Erythroblast (primary cell): Measurements from ENCODE around the gene COL2A1.

Experiments
- DNase-seq, 2 experiments: peaks; one replicate each; lab custom pipeline; 2025; lab: John Stamatoyannopoulos, UW
- GATA1 ChIP-seq: IDR thresholded peaks from 2 replicates; pipeline ENCODE4 v1.6.1; 2011; ENCODE audit warnings: low read depth, mild to moderate bottlenecking, control low read depth, low read length, moderate library complexity
- POLR2A ChIP-seq: IDR thresholded peaks from 2 replicates; pipeline ENCODE4 v1.6.1; 2011; ENCODE audit warnings: mild to moderate bottlenecking, low read length

The COL2A1 gene

DNA sequence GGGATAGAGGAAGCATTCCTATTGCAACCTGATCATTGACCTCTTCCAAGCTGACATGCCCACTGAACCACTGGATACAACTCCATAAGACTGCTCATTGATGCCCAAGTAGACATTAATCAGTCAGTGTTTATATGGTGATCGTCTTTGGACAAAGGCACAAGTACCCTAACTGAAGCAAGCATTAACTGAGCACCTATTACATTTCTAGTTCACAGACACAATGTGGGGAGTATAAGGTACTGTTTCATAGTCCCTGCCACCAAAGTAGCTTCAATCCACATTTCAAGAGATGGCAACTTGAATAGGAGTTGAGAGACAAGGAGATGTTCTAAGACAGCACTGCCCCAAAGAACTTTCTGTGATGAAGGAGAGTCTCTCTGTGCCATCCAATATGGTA, 10.9 kb upstream of the COL2A1 start:
- no peak for TF ChIP-seq POLR2A
- no peak for TF ChIP-seq GATA1
- no peak for DNase-seq

DNA sequence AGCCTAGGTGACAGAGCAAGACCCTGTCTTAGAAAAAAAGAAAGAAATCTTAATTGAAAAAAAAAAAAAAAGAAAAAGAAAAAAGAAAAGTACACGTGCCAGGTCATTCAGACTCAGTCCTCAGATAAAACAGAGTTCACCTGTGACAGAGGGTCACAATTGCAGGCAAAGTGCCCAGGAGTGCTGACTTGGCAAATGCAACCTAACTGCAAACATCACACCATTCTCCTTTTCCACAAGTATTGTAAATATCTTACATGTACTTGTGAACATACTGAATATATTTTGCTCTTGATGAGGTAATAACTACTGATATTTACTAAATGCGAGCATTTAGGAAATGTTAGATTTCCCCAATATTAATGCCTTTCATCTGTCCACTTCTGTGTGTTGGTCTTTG, 9.0 kb upstream of the COL2A1 start:
- TF ChIP-seq POLR2A: no peak
- DNase-seq: no peak

DNA sequence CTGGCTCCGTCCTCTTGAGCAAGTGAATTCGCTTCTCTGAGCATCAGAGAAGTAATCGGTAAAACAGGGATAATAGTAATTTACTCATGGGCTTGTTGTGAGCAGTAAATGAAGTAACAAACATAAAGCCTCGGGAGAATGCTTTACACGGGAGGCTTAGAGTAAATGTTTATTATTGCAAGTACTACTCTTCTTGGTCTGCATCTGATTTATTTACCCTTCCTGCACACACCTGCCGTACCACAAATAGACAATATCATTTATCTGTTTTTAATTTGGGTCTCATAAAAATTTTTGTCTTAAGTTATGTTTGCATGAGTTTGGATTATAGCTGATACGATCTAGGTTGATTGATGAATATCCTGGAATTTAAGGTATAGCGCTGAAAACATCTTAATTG, 7.8 kb upstream of the COL2A1 start:
- no peak for DNase-seq
- TF ChIP-seq GATA1 (no peak), POLR2A (no peak)

DNA sequence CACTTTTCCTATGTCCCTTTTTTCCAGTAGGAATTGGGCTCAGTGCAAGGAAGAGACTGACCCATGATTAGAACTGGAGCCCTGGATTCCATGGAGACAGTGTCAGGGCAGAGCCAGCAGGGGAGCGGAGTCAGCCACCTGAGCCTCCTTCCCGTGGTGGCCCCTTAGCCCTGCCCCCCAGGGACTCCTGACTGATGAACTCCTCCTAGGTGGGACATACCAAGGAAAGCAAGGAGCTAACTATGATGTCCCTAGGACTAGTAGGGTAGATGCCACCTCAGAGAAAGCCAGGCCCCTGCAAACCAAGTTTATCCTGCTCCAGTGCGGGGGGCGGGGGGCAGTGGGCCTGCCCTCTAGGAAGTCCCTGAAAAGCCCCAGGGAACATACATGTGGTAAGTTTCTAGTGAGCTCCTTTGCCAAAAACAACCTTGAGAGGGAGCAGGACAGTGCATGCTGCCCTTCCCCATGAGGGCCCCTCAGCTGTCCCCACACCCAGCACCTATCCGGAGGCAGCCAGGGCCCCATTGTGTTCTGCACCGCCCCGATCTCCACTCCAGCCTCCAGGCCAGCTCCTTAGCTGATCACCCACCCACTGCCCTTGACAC, 6.2 kb upstream of the COL2A1 start:
- DNase-seq: no peak
- TF ChIP-seq GATA1: no peak
- no peak for TF ChIP-seq POLR2A

DNA sequence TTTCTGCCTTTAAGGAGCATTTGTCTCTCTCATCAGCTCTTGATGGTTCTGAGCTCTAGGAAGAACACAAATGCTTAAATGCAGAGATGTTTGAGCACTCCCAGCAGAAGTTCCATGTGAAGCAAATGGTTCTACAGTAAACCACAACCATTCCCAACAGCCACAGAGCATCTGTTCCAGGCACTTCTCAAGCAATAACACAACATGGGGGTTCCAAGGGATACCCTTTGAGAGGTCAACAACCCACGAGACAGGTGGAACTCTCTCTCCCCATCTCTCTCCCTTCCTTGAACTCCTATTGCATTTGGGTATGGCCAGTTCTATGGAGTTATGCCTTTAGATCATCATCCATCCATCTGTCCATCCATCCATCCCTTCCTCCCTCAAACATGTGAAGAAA, 5.2 kb upstream of the COL2A1 start:
- TF ChIP-seq POLR2A (no peak), GATA1 (no peak)

DNA sequence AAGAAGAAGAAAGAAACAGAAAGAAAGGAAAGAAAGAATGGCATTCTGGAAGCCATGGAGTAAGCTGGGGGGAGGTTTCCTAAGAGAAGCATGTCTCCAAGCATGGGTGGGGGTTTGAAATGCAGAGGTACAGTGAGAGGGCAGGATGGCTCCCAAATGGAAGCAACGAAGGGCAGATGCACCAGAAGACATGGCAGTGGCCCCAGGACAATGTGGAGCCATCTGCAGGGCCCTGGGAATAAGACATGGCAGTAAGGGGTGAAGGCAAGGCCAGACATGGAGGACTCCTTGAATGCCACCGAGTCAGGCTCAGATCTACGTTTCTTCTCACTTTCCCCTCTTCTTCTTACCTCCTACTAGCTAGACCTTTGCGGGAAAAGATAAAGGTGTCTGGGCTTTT, 4.7 kb upstream of the COL2A1 start:
- TF ChIP-seq GATA1 (no peak), POLR2A (no peak)
- no peak for DNase-seq

More for the DNA sequence above, 5.2 kb upstream of the COL2A1 start:
- no peak for DNase-seq

DNA sequence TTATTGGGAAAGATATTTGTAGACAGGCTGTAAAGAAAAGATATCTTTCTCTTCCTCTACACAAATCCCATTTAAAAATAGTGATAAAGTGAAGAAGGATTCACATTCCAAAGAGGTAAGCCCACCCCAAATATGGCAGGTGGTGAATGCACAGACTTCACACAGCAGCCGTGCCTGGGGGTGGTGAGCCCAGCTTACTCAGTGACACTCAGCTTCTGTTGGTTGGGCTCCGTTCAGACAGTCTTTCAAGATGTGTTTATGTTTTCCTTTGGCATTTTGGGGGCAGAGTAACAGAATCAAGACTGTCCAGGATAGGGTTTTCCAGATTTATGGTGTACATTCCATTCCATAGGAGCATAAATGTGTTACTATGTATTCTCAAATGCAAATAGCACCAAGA, 4.1 kb upstream of the COL2A1 start:
- no peak for TF ChIP-seq POLR2A
- no peak for TF ChIP-seq GATA1
- DNase-seq: no peak

DNA sequence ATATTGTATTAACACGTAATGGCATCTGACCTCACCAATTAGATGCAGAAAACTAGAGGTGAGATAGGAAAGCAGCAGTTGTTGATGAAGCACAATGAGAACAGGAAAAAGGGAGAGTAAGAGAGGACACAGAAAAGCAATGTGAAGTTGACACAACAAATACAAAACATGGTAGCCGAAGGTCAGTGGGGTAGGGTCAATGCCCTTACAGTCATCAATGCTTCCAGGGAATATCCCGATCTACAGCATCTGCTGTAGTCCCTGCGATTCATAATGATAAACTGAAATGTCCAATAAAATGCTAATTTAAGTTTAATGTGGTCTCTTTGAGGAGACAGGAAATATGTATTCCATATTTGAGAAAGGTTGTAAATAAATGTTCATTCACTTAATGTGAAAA, 2.9 kb upstream of the COL2A1 start:
- TF ChIP-seq POLR2A (no peak), GATA1 (no peak)
- DNase-seq: no peak

DNA sequence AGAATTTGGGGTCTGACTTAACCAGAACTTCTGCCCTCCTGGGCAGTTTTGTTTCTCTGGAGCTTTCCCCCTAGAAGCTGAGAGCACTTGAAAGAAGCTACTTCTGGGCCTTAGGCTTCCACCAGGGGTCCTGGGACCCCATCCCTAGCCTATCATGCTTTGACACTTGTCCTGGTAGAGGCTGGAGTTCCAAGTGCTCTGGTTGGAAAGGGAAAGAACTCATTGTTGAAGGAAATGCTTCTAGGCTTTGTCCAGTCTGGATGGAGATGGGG, 1.4 kb upstream of the COL2A1 start:
- TF ChIP-seq GATA1 (no peak), POLR2A (no peak)
- DNase-seq: no peak

DNA sequence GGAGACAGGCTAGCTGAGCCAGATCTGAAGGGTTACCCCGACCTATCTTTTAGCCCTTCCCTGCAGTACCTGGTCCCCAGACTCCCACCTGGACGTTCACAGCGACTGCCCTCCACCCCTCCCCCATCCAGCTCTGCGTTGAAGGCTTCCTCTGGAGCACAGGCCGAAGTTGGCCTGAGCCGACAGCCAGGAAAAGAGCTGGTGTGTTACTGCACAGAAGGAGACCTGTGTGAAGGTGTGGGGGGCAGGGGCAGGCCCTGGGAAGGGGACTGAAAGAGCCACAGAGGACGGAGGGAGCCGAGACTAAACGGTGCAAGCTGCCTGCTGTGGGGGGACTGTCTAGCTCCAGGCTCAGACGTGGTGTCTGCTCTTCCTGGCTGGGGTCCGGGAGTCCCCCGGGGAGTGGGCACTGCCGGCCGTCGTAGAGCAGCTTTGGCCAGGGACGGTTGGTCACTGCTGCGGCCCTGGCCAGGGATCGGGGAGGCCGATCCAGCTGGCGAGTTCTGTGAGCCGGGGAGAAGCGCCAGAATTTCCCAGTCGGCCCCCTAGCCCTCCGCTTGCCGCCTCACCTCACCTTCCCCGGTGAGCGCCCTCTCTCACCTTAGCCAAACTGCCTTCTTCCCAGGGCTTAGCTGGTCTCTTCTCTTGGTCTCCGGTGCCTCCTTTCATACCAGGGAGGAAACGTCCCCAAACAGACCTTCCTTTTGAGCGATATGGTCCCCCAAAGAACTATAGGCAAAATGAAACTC, 899 bp upstream of the COL2A1 start:
- TF ChIP-seq GATA1 (no peak), POLR2A (no peak)
- DNase-seq: no peak

DNA sequence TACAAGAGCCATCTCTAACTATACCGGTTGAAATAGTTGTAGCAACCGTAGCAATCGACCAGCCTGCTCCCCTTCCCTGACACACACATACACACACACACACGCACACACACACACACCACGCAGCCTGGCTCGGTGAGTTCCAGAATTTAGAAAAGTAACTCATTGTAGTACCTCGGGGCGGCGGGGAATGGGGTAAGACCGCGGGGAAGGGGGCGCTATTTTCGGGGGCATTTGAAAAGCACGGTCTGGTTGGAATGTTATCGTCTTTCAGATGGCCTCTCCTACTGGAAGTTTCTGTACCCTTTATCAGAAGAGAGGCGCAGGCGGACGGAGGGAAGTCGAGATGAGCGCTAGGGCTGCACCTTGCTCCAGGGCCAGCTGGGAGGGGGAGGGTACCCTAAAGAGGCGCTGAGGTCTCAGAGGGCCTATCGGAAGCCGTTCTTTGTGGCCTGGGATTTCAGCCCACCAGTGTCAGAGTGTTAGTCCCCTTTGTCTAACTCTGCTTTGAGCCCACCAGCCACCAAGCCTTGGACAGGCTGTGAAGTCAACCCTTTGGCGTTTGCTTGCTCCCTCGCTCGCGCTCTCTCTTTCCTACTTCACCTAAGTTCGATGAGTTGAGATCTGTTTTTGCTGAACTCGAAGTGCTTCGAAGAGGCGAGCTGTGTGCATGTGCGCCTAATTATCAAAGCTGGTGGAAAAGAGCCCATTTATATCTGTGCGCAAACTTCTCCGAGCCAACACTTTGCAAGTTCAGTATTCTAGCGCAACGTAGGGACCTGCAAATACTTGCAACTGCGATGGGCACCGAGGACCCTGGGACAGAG, 837 bp downstream of the COL2A1 start:
- no peak for DNase-seq
- TF ChIP-seq GATA1: no peak
- no peak for TF ChIP-seq POLR2A

DNA sequence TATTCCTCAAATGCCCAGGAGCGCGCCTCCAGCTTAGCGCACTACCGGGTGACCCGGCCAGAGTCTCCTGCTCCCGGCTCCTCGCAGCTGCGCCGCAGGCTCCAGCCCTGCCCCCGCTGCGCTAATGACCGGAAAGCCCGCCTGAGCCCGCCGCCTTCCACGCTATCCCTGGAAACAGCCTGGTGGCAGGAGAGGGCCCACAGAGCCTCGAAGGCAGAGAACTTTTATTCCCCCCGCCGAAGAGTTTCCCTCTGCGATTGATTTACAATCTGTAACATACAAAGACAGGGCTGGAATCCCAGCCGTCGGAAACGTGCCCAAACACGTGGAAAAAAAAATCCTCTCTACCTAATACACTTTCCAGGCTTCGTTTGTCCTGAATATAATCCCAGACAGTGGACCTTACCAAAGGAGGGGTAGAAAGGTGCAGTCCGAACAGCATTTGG, 1.5 kb downstream of the COL2A1 start:
- DNase-seq: no peak

DNA sequence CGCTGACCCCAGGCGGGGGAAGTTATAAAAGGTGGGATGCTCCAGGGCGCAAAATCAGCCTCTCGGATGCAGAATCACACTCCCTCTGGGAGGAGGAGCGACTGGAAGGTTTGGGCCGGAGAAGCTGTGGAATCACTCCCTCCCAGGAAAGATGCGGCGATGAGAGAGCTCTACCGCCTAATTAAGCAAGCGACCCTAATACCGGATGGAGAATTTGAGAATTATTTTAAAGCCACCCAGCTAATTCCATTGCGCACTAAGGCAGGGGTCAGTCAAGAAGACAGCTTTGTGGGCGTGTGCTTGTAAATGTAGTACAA, 1.9 kb downstream of the COL2A1 start:
- TF ChIP-seq POLR2A: no peak
- TF ChIP-seq GATA1: no peak
- DNase-seq: no peak

More for the DNA sequence above, 1.5 kb downstream of the COL2A1 start:
- TF ChIP-seq POLR2A: no peak
- no peak for TF ChIP-seq GATA1
